Islet precursor cell (in vitro differentiated cells): ENCODE measurements around the gene BAG3.
A peak's percentile ranks its signal among the peaks of the same experiment; 100 is the strongest.
"Not testable (repeated sequence)": the region's sequence is repeated elsewhere in the genome, so short reads cannot be mapped to it uniquely, and the experiment has no call there.

Experiments used
- DNase-seq: peaks from one replicate; pipeline ENCODE4 v3.0.0-alpha.2; 2018

BAG3 gene

DNA sequence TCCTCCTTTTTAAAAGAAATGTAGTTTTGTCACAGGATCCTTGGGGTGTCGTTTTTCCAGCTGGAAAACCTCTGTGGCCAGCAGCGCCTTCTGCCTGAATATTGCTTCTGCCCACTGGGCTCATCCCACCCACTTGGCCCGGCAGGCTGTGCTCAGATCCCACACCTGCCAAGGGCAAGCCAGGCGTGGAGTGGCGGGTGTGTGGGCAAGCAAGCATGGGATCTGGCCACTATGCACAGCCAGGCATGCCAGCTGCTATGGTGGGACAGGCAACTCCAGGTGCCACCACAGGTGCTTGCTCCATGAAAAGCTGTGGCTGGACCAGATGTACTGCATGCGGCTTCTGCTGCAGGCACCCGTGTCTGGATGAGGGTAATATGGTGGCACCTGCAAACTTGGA, 43.4 kb downstream of the BAG3 start:
- no peak for DNase-seq

DNA sequence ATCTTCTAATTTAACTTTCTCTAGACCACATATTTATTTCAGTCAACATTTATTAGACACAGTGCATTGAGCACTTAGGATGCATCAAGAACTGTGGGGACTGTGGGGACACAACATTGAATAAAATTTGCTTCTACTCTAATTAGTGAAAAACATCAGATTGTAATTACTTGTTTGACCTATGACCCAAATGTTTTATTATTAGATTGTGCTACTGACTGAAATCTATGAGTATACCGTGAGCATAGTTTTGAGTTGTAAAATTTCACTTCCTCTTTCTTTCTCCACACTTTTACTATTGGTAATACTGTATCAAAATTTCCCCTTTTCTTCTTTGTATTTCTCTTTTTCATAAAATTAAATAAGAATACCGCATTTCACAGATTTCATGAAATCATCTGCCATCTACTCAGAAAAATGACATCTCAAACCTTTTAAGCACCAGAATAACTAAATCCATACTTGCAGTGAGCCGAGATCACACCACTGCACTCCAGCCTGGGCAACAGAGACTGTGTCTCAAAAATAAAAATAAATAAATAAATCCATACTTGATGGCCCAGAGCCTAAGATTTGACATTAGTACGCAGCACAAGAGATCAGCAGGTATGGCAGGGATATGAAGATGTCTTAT, 49.3 kb downstream of the BAG3 start:
- DNase-seq: no peak

DNA sequence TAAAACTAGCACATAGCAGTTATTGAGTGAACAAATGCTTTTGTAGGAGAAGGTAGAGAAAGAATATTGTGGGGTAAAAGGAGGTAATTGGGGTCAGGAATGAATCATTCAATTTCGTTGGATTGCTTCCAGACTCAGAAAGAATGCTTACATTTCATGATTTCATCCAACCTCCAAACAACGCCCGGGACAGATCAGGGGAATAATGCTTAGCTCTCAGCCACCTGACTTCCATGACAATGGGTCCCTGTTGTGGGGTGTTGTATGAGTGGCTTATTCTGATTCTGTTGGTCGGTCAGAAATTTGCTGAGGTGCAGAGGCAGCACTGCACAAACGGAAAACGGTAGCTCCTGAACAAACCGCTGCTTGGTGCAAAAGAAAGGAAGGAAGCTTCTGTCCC, 50.7 kb downstream of the BAG3 start:
- no peak for DNase-seq

DNA sequence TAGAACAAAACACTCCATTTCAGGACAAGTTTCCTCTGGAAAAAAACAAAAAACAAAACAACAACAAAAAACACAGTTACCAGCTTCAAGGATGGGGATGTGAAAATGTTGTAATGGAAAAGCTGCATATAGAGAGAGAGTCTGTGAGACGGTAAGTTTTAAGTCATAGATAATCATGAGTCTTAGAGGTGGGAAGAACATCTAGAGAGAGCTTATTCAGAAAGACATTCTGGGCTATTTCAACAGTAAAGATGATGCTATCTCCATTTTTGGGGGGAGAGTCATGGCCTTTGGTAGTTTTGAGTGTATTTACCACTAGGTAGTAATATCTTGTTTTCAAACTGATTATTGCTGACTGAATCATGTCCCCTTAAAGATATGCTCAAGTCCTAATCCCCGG, 51.4 kb downstream of the BAG3 start:
- DNase-seq: no peak

DNA sequence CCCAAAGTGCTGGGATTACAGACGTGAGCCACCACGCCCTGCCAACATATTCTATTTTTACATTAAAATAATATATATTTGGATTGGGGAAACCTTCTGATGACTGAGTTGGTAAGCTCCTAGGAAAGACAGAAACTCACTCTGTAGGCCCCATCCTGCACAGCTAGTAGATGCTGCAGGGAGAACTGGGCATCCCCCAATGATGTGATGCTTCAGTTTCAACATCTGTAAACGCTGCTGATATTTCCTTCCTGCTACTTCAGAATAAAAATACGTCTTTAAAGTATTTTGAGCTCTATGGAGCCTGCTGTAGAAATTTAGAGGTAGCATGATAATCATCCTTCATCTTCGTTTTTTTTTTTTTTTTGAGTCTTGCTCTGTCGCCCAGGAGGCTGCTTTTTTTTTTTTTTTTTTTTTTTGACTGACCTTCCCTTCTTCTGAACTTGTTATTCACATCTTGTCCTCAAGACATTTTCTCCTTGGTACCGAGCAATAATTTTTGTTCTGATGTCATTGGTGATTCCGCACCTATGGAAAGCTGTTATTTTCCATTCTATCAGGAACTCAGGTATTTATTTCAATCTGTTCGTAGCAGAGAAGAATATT, 52.8 kb downstream of the BAG3 start:
- no peak for DNase-seq

DNA sequence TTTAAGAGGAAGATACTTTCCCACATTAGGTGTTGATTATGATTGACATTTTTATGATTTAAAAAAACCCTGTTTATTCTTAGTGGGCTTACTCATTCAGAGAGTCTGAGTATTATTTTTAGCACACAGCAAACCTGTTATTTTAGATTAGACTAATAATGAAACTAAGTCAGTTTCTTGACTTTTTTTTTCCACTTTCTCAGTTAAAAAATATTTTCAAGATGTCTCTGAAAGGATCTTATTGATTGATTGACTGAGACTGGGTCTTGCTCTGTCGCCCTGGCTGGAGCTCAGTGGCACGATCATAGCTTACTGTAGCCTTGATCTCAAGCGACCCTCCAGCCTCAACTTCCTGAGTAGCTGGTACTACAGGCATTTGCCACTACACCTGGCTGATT, 54.3 kb downstream of the BAG3 start:
- no peak for DNase-seq

DNA sequence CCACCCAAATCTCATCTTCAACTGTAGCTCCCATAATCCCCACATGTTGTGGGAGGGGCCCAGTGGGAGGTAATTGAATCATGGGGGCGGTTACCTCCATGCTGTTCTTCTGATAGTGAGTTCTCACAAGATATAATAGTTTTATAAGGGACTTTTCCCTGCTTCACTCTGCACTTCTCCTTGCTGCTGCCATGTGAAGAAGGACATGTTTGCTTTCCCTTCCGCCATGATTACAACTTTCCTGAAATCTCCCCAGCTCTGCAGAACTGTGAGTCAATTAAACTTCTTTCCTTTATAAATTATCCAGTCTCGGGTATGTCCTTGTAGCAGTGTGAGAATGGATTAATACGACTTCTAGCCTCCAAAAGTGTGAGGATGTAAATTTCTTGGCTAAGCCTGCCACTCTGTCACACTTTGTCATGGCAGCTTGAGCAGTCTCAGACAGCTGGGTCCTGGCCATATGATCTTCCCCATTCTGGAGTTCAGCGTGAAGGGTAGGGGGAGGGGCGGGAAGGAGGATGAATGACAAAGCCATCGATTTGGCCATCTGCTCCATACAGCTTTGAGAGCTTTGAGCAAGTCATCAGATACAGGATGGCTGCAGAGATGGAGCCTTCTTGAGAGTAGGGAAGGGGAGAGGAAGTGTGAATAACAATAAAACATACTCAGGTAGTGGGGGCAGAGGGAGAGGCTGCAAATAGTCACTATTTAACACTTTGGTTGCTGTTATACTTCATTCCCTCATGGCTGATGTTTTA, 55.5 kb downstream of the BAG3 start:
- no peak for DNase-seq

DNA sequence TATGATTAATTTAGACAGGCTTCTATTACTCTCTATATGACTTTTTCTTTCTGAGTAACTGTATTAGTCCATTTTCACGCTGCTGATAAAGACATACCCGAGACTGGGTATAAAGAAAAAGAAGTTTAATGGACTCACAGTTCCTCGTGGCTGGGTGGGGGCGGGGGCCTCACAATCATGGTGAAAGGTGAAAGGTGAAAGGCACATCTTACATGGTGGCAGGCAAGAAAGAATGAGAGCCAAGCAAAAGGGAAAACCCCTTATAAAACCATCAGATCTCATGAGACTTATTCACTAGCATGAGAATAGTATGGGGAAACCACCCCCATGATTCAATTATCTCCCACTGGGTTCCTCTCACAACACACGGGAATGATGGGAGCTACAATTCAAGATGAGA, 56.2 kb downstream of the BAG3 start:
- not testable (repeated sequence) for DNase-seq

DNA sequence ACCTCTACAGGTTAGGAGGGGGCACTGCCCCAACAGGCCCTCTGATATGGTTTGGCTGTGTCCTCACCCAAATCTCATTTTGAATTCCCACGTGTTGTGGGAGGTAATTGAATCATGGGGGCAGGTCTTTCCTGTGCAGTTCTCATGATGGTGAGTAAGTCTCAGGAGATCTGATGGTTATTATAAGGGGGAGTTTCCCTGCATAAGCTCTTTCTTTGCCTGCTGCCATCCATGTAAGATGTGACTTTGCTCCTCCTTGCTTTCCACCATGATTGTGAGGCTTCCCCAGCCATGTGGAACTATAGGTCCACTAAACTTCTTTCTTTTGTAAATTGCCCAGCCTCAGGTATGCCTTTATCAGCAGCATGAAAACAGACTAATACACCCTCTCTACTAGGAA, 59.8 kb downstream of the BAG3 start:
- DNase-seq: not testable (repeated sequence)

DNA sequence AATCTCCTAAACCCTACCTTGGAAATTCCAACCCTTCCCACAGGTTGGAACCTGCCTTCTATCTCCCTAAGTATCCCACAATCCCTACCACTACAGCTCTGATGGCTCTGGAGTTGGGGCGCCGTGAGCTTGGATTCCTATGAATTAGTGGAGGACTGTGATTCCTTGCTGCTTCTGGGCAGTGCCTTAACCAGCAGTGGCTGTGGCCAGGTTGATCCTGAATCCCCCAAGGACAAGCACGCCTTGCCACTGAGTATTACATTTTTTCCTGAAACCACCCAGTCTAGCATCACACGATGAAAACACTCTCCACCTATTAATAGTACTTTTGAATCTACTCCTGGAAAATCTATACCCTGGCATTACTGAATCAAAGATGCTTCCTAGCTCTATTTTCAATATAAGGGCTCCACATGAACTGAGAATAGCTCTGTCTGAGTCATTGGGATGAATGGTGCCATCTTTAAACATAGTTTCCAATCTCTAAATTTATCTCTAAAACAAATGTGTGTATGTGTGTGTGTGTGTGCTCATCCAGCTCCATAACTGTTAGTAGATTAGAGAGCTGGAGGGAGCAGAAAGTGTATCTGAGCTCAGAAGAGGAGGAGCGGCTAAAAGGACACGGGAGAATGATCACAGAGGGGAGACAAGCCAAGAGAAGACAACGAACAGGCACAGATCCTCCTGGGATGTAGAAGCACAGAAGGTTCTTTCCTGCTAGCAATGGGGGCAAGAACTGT, 62.7 kb downstream of the BAG3 start:
- no peak for DNase-seq

DNA sequence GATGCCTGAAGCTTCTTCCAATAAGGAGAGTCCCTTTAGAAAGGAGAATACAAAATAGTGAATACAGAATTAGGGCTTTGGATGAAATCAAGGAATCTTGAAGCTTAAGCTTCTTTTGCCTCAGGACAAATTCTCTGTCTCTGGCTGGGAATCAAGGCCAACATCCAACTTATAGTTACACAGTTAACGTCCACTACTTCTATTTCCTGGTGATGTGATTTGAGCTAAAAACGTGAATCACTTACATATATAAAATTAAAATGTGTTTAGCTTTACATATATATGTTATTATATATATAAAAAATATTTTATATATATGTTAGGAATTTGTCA, 63.3 kb downstream of the BAG3 start:
- no peak for DNase-seq

DNA sequence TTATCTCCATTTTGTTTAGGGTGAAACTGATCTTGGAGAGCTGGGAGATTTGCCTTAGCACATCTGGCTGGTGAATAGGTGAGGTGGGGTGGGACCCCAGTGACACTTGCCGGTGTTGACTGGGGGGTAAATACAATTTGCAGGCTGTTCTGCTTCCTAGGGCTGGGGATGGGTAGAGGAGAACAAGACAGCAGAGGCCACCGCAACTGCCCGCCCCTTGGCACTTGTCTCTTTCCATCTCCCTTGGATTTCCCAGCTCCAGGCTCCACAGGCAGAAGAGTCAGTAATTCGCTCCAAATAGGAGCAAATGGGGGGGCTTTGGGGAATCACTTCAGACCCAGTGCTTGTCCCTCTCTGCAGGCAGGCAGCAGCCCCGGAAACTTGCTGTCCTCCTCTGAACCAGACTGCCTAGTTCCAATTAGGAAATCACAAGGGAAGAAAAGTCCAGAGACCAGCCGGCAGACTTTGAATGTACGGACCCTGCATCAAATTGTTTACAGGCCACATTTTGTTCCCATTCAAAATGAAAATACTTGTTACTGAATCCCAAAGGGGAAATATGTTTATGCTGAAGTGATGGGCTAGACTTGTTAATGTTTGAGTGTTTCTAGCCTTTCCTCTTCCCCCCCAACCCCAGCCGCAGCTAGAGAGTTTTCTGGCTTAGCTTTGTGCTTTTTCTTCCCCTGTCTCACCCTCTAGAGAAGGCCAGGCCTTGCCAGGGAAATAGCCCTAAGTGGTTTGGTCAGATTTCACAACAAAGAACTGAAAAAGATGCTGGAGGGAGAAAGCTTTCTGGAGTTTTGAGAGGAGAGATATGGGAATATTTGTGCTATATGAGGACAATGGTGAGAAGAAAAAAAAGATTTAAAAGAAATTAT, 64.7 kb downstream of the BAG3 start:
- DNase-seq: no peak

DNA sequence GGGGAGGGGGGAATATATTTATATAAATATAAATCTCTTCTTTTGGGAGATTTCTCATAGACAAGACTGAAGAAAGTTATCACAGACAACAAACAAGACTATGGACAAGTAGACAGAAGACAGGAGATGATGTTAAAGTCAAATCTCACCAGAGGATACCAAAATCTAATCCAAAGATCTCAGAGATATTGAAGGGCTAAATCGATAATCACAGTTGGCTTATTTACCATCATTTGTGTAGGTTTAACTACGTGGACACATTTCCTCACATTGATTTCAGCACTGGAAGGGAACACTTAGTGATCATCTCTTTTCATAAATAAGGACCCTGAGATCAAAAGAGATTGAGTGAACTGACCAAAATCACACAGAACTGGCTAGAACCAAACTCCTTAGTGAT, 72.0 kb downstream of the BAG3 start:
- no peak for DNase-seq

DNA sequence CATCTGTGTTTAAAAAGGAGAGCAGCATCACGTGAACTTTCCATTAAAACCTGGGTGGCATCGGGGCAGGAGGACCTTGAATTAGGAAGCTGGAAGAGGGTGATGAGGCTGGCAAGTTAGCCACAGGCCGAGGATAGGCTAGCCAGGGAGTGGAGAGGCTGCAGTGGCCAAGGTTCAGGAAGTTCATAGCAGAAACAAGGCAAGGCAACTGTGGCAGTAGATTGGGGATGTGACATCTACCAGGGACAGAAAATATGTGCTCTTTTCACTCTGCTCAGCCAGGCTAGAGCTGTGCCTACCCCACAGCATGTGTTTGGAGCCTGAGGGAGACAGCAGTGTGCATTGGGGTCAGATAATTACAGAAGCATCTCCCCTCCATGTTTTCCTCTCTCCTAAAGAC, 72.4 kb downstream of the BAG3 start:
- DNase-seq: no peak

DNA sequence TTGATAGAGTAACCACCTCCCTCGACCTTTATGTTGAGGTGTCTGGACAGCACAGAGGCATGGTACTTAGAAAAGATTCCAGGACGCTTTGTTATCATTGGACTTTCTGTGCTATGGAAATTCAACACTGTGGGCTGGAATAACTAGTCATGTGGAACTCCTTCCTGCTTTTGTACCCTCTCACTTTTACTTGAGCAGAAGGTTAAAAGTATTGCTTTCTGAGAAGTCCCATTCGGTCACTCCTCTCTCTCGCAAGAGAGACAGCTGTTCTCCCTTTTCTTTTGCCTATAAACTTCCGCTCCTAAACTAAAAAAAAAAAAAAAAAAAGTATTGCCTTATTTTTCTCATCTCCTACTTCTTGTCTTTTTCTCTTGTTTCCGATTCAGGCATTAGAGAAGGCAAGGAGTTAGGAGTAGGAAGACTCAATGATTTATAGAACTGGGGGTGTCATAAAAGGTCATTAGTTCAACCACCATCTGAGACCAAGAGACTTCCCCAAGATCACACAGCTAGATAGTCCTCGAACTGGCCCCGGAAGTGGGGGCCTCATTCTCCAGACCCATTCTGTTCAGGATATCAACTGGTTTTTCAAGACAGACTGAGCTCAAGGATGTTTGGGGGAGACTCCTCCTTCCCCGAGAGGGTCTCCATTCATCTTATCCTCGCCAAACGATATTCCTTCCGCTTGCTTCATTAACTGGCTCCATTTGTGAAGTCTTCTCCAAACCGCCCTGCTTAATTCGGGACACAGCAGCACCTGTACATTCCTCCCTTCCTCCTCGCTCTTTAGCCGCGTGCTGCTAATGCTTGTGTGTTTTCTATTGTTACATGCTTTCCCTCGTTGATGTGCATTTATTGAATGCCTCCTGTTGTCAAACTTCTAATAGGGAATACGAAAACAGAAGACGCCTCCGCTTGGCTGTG, 73.7 kb downstream of the BAG3 start:
- no peak for DNase-seq

DNA sequence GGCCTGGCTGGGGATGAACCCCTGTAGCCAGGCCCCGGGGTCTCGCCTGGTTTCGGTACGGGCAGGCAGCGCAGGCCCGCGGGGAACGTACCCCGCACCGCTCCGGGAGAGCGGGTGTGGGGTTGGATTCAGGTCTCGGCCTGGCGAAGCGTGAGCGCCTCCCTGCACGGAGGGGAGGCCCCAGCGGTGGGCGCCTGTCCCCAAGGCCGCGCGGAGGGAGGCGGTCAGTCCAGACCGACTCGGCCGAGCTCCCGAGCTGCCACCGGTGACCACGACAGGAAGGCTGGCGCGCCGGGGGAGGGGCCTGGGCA, 74.3 kb downstream of the BAG3 start:
- no peak for DNase-seq

DNA sequence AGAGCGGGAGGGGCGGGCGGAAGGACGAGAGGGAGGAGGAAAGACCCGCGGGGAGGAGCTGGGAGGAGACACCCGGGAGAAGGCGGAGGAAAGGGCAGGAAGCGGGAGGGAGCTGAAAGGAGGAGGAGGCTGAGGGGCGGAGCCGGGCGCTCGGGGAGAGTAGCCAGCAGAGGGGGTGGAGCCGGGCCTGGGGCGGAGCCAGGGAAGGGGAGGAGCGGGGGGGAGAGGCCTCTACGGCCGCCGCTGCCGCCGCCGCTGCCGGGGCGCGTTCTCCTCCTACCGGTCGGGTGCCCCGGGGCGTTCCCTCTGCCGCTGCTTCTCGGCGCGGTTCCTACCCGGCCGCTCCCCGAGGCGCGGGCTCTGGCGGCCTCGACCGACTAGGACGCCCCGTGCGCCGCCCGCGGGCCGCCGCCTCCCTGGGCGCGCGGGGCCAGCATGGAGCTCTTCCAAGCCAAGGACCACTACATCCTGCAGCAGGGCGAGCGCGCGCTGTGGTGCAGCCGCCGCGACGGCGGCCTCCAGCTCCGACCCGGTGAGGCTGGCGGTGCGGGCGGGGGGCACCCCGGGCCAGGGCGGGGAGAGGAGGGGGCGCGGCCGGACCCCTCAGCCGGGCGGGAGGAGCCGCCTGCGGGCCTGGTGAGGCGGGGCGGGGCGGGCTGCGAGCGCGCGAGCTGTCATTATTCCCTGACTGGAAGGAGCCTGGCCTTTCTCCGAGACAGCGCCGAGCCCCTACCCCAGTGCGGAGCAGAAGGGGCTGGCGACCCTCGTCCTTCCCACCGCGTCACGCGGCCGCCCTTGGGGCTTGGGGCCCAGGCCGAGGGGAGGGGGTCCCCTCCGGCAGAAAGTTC, 74.9 kb downstream of the BAG3 start, which contains the start of gene INPP5F:
INPP5F (plus strand) TSS at position 223 of the 848 bp plus-strand sequence; CDS start at position 436, 213 bp downstream.
- peak; percentile 100 for DNase-seq

DNA sequence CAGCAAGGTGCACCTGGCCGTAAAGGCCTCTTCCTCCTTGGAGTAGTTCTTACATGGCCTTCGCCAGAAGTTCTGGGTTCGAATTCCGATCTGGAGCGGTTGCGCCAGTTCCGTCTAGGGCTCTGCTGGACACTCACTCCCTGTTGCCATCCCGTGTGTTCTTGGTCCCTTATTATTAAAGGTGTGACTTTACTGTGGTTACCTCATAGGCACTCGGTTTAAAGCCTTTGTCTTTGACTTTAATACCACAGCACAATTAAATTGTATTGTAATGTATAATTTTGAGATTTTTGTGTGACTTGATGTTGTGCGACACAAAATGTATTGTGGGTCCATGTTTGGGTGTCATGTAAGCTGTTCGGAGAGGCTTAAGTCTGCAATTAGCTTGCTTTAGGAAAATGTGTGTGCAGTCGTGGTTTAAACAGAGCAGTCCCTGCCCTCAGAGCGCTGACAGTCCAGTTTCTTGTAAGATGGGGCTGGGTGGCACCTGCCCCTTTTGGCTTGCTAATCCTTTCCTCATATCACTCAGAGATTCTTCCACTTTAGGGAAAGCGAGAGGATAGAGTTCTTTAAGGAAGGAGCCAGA, 75.6 kb downstream of the BAG3 start:
- no peak for DNase-seq
